B cell (primary cell): ENCODE data around the gene PCDHA7. TPM values are rescaled to one million over a fixed set of nuclear protein-coding genes. Genes with fewer than 3 reads are reported as not detected.
"Not testable (repeated sequence)": the region's sequence is repeated elsewhere in the genome, so short reads cannot be mapped to it uniquely, and the experiment has no call there.

Source experiments
- ATAC-seq: fragments of 200-7000 bp; cut with Tn5 transposase; one replicate; pipeline ENCODE4 v1.10.0; 2021; ENCODE audit warnings: low read depth, mild to moderate bottlenecking, moderate number of reproducible peaks, moderate library complexity
- CTCF ChIA-PET: fragments of 350-600 bp; sonication (Branson Sonifier 250); formaldehyde crosslinking; loops from one replicate; lab custom pipeline; 2021; ENCODE audit warnings: antibody characterized with exemption, inconsistent platforms; lab: Charles Lee
- POLR2A ChIA-PET: fragments of 350-600 bp; sonication (Branson Sonifier 250); formaldehyde crosslinking; loops from one replicate; lab custom pipeline; 2021; ENCODE audit warnings: antibody characterized with exemption; lab: Charles Lee
- DNase-seq: peaks from one replicate; pipeline ENCODE4 v3.0.0; 2013
- H2AFZ ChIP-seq: 2 replicates; pipeline ENCODE4 v1.6.1; 2012; ENCODE audit warnings: mild to moderate bottlenecking, low read depth, low read length; ENCODE audit not compliant: insufficient read depth, poor library complexity, severe bottlenecking
- H3K27ac ChIP-seq, 2 donors: 1 replicate in 1 of 2; 2 replicates in 1 of 2; pipeline ENCODE4 v1.5.1; 2012 to 2013; ENCODE audit warnings: low read length in 2 of 2, mild to moderate bottlenecking in 2 of 2, moderate library complexity in 1 of 2
- H3K27me3 ChIP-seq, 4 experiments: fragments of 200-600 bp in 1 of 4; sonication (generic) in 1 of 4; replicated peaks in 1 of 4; 1 replicate in 2 of 4; 2 replicates in 2 of 4; pipeline versions ENCODE4 v1.6.1 to v1.7.0; 2013 to 2016; ENCODE audit warnings: low read length in 3 of 4, mild to moderate bottlenecking in 2 of 4, mixed read lengths in 1 of 4, moderate library complexity in 1 of 4; ENCODE audit not compliant: insufficient read depth in 4 of 4, control insufficient read depth in 3 of 4; ENCODE audit errors: control extremely low read depth in 1 of 4
- H3K36me3 ChIP-seq, 2 experiments: replicated peaks in 1 of 2; 1 replicate in 1 of 2; 2 replicates in 1 of 2; pipeline versions ENCODE4 v1.6.1 to v1.7.1; 2013; ENCODE audit warnings: low read length in 1 of 2; ENCODE audit not compliant: insufficient read depth in 2 of 2, control insufficient read depth in 1 of 2; ENCODE audit errors: control extremely low read depth in 1 of 2, extremely low read depth in 1 of 2
- H3K4me1 ChIP-seq, 2 donors: fragments of 200-600 bp in 1 of 2; sonication (generic) in 1 of 2; 1 replicate in 1 of 2; 2 replicates in 1 of 2; pipeline versions ENCODE4 v1.5.1 to v1.6.1; 2013 to 2017; ENCODE audit warnings: low read length in 2 of 2; ENCODE audit not compliant: control insufficient read depth in 2 of 2, insufficient read depth in 2 of 2
- H3K4me2 ChIP-seq: replicated peaks from 2 replicates; pipeline ENCODE3; 2012; ENCODE audit warnings: mild to moderate bottlenecking, low read depth, low read length; ENCODE audit not compliant: poor library complexity, severe bottlenecking
- H3K4me3 ChIP-seq, 5 experiments: fragments of 200-600 bp in 1 of 5; sonication (generic) in 1 of 5; 1 replicate in 3 of 5; 2 replicates in 2 of 5; pipeline versions ENCODE4 v1.5.1 to v1.7.0; 2011 to 2016; ENCODE audit warnings: low read length in 4 of 5, mild to moderate bottlenecking in 4 of 5, low read depth in 2 of 5, control low read depth in 1 of 5, moderate library complexity in 1 of 5; ENCODE audit not compliant: insufficient read depth in 1 of 5; ENCODE audit errors: control extremely low read depth in 1 of 5, extremely low read depth in 1 of 5
- H3K79me2 ChIP-seq: fragments of 200-600 bp; sonication (generic); one replicate; pipeline ENCODE4 v1.6.0; 2016; ENCODE audit warnings: low read length; ENCODE audit not compliant: control insufficient read depth, insufficient read depth
- H3K9ac ChIP-seq: fragments of 200-600 bp; sonication (generic); 2 replicates; pipeline ENCODE4 v1.6.1; 2017; ENCODE audit warnings: mild to moderate bottlenecking, low read length, moderate library complexity
- H3K9me3 ChIP-seq, 3 donors: one replicate each; pipeline versions ENCODE4 v1.6.1 to v1.7.1; 2013; ENCODE audit warnings: low read length in 2 of 3; ENCODE audit not compliant: control insufficient read depth in 2 of 3, insufficient read depth in 1 of 3; ENCODE audit errors: control extremely low read depth in 1 of 3
- H4K20me1 ChIP-seq: 2 replicates; pipeline ENCODE4 v1.6.0; 2012; ENCODE audit warnings: mild to moderate bottlenecking, low read length; ENCODE audit not compliant: insufficient read depth, control insufficient read depth, poor library complexity, severe bottlenecking
- H3K27ac Mint-ChIP-seq: one replicate; pipeline ENCODE4 v1.8.0; 2021; ENCODE audit warnings: mixed read lengths
- H3K27me3 Mint-ChIP-seq: one replicate; pipeline ENCODE4 v1.8.0; 2021; ENCODE audit warnings: mixed read lengths
- H3K4me1 Mint-ChIP-seq: one replicate; pipeline ENCODE4 v1.8.0; 2021; ENCODE audit warnings: mixed read lengths
- H3K4me3 Mint-ChIP-seq: one replicate; pipeline ENCODE4 v1.8.0; 2021; ENCODE audit warnings: mixed read lengths
- H3K9me3 Mint-ChIP-seq: one replicate; pipeline ENCODE4 v1.8.0; 2022; ENCODE audit warnings: mixed read lengths; ENCODE audit not compliant: insufficient read depth
- EZH2 ChIP-seq: IDR thresholded peaks from 2 replicates; pipeline ENCODE4 v1.6.1; 2012; ENCODE audit warnings: borderline replicate concordance, low read depth, mild to moderate bottlenecking, moderate library complexity, low read length; ENCODE audit not compliant: insufficient read depth, poor library complexity, severe bottlenecking
- WGBS: methylation state at CpG from one replicate; pipeline ENCODE4 v1.1.5; 2013; ENCODE audit warnings: missing lambda C conversion rate; ENCODE audit not compliant: insufficient coverage; 5-methylcytosine and 5-hydroxymethylcytosine counted together
- intact Hi-C: fragments of 100-400 bp; cut with micrococcal nuclease; formaldehyde crosslinking; loops from one replicate; pipeline ENCODE4 v1.10.0; 2022
- polyA plus RNA-seq: library from polyadenylated mRNA; depleted of rRNA; stranded (reverse); fragments of >200 nt; gene quantifications from 2 replicates; pipeline ENCODE4 v1.2.3, GENCODE V29; 2012
- total RNA-seq, 2 donors: library from RNA; stranded (reverse); fragments of 120-200 nt in 1 of 2; gene quantifications; 1 replicate in 1 of 2; 2 replicates in 1 of 2; pipeline versions ENCODE4 v1.2.3 to v1.2.4, GENCODE V29; 2013 to 2022
- TF ChIP-seq, protein P1 (sequence below): fragments of 200-600 bp; IDR thresholded peaks from one replicate; pipeline ENCODE4 v1.8.0; 2022; ENCODE audit warnings: antibody characterized with exemption, mild to moderate bottlenecking

The PCDHA7 gene
- total and polyA plus RNA-seq, 2 donors (not counting 1 experiment from before 2014, with no cell fraction given): 0.03 TPM; not detected in 1

DNA sequence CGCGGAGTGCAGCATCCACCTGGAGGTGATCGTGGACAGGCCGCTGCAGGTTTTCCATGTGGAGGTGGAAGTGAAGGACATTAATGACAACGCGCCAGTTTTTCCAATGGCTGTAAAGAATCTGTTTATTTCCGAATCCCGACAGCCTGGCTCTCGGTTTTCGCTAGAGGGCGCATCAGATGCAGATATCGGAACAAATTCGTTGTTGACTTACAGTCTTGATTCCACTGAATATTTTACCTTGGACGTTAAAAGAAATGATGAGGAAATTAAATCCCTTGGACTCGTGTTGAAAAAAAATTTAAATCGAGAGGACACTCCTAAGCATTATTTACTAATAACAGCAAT is 32.6 kb upstream of the PCDHA7 start:
- H3K4me1 Mint-ChIP-seq: no peaks in the 10 kb centered on the region
- no peaks in the 10 kb centered on the region for H3K79me2 ChIP-seq

DNA sequence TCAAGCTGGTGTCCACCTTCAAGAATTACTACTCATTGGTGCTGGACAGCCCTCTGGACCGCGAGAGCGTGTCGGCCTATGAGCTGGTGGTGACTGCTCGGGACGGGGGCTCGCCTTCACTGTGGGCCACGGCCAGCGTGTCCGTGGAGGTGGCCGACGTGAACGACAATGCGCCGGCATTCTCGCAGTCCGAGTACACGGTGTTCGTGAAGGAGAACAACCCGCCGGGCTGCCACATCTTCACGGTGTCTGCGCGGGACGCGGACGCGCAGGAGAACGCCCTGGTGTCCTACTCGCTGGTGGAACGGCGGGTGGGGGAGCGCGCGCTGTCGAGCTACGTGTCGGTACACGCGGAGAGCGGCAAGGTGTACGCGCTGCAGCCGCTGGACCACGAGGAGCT is 31.7 kb upstream of the PCDHA7 start:
- POLR2A ChIA-PET, H3K4me2 ChIP-seq, H3K27ac ChIP-seq, H3K4me1 ChIP-seq, H2AFZ ChIP-seq, H3K79me2 ChIP-seq, H3K4me3 Mint-ChIP-seq, H3K9me3 Mint-ChIP-seq, intact Hi-C loops, H3K27ac Mint-ChIP-seq, H4K20me1 ChIP-seq, H3K4me3 ChIP-seq, ATAC-seq, H3K4me1 Mint-ChIP-seq, H3K9ac ChIP-seq, DNase-seq, H3K36me3 ChIP-seq, CTCF ChIA-PET: not testable (repeated sequence)
- peaks cover 0 to 13% (median 6%) of the 10 kb centered on the region in 4 experiments for H3K27me3 ChIP-seq
- peaks cover 0 to 33% (median 29%) of the 10 kb centered on the region in 3 donors for H3K9me3 ChIP-seq
- H3K27me3 Mint-ChIP-seq: peaks cover 14% of the 10 kb centered on the region
- 66% methylated on average over 45 of the region's 45 CpGs for WGBS

More for the DNA sequence above, 32.6 kb upstream of the PCDHA7 start:
- Histone ChIP-seq H3K9ac (no peak overlapping the region), H2AFZ (no peak overlapping the region), H3K27ac (no peak overlapping the region), H3K4me3 (no peak overlapping the region), H3K9me3 (peaks cover 0 to 36% (median 30%) of the 10 kb centered on the region in 3 donors), H3K4me1 (no peaks in the 10 kb centered on the region), H3K36me3 (no peaks in the 10 kb centered on the region), H3K27me3 (peaks cover 0 to 13% (median 4%) of the 10 kb centered on the region in 4 experiments), H4K20me1 (no peaks in the 10 kb centered on the region), H3K4me2 (no peak overlapping the region)
- no peak for DNase-seq
- ATAC-seq: no peak
- intact Hi-C loops: no loop called here
- no peak overlapping the region for H3K27ac Mint-ChIP-seq
- no peak overlapping the region for H3K4me3 Mint-ChIP-seq
- CTCF ChIA-PET: no interaction called here
- peaks cover 9% of the 10 kb centered on the region for H3K27me3 Mint-ChIP-seq
- no peak for TF ChIP-seq EZH2
- TF ChIP-seq, protein P1, sequence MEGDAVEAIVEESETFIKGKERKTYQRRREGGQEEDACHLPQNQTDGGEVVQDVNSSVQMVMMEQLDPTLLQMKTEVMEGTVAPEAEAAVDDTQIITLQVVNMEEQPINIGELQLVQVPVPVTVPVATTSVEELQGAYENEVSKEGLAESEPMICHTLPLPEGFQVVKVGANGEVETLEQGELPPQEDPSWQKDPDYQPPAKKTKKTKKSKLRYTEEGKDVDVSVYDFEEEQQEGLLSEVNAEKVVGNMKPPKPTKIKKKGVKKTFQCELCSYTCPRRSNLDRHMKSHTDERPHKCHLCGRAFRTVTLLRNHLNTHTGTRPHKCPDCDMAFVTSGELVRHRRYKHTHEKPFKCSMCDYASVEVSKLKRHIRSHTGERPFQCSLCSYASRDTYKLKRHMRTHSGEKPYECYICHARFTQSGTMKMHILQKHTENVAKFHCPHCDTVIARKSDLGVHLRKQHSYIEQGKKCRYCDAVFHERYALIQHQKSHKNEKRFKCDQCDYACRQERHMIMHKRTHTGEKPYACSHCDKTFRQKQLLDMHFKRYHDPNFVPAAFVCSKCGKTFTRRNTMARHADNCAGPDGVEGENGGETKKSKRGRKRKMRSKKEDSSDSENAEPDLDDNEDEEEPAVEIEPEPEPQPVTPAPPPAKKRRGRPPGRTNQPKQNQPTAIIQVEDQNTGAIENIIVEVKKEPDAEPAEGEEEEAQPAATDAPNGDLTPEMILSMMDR: no peak
- H3K9me3 Mint-ChIP-seq: peaks cover 8% of the 10 kb centered on the region
- POLR2A ChIA-PET: no interaction called here
- 35% methylated on average over 13 of the region's 16 CpGs for WGBS
